Measurements from ENCODE around the gene PLEKHJ1.

The PLEKHJ1 gene

DNA sequence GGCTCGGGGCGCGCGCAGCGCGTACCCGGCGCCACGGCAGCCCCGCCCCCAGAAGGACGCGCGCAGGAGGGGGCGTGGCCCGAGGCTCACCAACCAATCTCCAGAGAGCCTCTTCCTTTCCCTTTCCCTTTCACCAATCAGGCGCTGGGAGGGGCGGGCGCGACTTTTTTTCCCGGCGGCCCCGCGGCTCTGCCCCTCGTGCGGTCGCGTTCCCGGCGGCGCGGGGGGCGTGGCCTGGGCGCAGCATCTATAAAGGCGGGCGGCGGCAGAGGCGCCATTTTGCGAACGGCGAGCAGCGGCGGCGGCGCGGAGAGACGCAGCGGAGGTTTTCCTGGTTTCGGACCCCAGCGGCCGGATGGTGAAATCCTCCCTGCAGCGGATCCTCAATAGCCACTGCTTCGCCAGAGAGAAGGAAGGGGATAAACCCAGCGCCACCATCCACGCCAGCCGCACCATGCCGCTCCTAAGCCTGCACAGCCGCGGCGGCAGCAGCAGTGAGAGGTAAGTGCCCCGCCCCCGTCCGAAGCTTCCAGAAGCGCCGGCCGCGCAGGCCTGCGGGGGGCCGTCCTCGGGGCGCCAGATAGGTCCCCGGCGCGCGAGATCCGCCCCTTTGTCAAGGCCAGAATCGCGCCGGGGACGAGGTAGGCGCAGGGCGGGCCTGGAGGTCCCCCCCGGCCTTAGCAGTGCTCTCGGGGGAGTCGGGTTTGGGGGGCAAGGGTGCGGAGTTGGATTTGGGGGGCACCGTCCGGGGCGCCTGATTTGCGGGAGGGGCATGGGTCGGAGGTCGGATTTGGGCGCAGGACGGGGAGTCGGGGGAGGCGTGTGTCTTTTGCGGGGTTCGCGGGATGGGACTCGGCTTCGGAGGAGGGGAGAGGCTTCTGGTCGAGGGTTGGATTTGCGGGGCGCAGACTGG, 33.4 kb upstream of the PLEKHJ1 start:
- no peak for FAIRE-seq
- peak; percentile 99 for DNase-seq (ENCODE audit: low spot score)

GRCh38 chr19:2268861-2269243, 32.7 kb upstream of the PLEKHJ1 start:
- DNase-seq (ENCODE audit: low spot score) (no peak), FAIRE-seq (no peak)

GRCh38 chr19:2268480-2268830, 32.3 kb upstream of the PLEKHJ1 start:
- FAIRE-seq (no peak), DNase-seq (ENCODE audit: low spot score) (no peak)

GRCh38 chr19:2266183-2266993, 30.3 kb upstream of the PLEKHJ1 start:
- no peak for FAIRE-seq
- DNase-seq (ENCODE audit: low spot score) = peak; percentile 68

GRCh38 chr19:2261438-2262172, 25.5 kb upstream of the PLEKHJ1 start:
- no peak for FAIRE-seq

GRCh38 chr19:2260341-2260805, 24.2 kb upstream of the PLEKHJ1 start:
- DNase-seq (ENCODE audit: low spot score) (no peak), FAIRE-seq (no peak)

More at GRCh38 chr19:2261438-2262172, 25.5 kb upstream of the PLEKHJ1 start:
- no peak for DNase-seq (ENCODE audit: low spot score)

DNA sequence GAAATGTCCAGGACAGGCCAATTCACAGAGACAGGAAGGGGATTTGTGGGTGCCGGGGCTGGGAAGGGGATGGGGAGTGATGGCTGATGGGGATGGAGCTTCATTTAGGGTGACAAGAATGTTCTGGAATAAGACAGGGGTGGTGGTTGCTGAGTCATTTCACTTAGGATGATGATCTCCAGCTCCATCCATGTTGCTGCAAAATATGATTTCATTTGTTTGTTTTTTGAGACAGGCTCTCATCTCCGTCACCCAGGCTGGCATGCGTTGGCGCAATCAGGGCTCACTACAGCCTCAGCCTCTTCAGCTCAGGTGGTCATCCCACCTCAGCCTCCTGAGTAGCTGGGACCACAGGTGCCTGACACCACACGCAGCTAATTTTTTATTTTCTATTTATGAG, 23.2 kb upstream of the PLEKHJ1 start:
- no peak for FAIRE-seq

GRCh38 chr19:2255982-2256685, 20.0 kb upstream of the PLEKHJ1 start, which contains the start of gene JSRP1:
Gene JSRP1, minus strand, starts transcription at chr19:2256417. Its CDS starts 1,103 bp downstream, at chr19:2255314.
- DNase-seq (ENCODE audit: low spot score) (no peak), FAIRE-seq (no peak)

More for the DNA sequence above, 23.2 kb upstream of the PLEKHJ1 start:
- DNase-seq (ENCODE audit: low spot score) = no peak

GRCh38 chr19:2255112-2255845, 19.1 kb upstream of the PLEKHJ1 start:
- FAIRE-seq (no peak), DNase-seq (ENCODE audit: low spot score) (no peak)

DNA sequence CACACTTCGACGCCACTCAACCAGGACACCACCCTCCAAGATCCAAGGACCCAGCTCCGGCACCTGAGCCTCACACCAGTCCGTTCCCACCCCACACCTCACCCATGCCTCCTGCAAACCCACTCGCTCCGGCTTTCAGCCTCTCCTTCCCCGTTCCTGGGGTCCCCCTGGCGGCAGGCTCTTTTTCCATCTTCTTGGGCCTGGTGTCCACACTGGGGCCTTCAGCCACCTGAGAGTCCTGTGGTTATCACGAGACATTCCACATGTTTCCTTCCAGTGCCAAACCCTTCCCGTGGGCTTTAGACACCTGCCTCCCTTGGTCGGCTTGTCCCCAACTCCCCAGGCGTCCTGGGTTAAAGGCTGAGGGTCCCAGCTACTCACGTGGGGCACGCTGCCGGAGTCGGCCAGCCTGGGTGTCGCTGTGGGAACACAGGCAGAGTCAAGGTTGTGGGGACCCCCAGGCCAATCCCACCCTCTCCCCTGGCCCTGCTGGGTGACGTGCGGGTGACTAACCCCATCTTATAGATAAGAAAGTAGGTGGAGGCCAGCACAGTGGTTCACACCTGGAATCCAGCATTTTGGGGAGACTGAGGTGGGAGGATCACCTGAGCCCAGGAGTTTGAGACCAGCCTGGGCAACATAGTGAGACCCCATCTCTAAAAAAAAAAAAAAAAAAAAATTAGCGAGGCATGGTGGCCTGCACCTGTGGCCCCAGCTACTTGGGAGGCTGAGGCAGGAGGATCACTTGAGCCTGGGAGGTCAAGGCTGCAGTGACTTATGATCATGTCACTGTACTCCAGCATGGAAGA, 18.1 kb upstream of the PLEKHJ1 start:
- no peak for FAIRE-seq
- no peak for DNase-seq (ENCODE audit: low spot score)

GRCh38 chr19:2253106-2254063, 17.3 kb upstream of the PLEKHJ1 start:
- FAIRE-seq (no peak), DNase-seq (ENCODE audit: low spot score) (no peak)

DNA sequence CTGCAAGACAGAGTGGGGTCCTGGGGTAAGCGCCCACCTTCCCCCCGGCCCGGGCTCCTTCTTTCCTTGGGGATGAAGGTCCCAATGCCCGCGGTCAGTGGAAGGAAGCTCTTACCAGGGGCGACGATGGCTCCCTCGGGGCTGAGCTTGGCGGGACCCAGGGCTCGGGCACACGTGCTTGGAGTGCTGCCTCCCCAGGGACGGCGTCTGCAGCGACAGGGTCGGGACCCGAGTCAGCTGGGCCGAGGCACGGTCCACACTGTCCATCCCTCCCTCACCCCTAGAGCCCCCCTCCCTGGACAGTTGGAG, 16.6 kb upstream of the PLEKHJ1 start:
- DNase-seq (ENCODE audit: low spot score) (no peak), FAIRE-seq (no peak)

DNA sequence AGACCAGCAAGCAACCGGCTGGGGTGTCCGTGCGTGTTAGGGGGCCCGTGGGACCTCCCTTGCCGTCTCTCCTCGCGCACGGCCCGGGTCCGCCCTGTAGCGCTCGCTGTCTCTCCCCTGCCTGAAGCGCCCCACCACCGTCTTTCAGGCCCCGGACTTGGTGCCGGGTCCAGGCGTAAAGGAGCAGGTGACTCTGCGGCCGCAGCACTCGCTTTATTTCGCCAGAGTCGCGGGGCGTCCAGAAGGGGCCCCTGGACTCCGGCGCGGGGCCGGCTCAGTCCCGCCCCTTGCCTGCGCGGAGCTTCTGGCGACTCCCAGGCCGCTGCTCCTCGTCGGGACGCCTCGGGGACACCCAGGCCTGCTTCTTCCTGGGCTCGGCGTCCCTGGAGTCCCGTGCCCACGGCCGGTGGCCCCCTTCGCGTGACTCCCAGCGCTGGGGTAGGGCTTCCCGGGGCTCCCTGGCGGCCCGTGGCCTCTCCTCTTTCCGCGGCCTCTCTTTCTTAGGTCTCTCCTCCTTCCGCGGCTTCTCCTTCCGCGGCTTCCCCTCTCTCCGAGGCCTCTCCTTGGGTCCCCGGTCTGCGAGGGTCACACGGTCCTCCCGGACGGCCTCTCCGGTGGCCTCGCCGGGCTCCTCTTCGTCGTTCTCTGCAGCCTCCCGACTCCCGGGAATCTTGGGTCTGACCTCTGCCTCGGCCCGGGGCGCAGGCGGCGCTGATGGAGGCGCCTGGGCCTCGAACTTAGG, 16.1 kb upstream of the PLEKHJ1 start:
- DNase-seq (ENCODE audit: low spot score) (no peak), FAIRE-seq (no peak)

GRCh38 chr19:2251106-2252054, 15.3 kb upstream of the PLEKHJ1 start:
- DNase-seq (ENCODE audit: low spot score) = no peak
- FAIRE-seq = no peak

DNA sequence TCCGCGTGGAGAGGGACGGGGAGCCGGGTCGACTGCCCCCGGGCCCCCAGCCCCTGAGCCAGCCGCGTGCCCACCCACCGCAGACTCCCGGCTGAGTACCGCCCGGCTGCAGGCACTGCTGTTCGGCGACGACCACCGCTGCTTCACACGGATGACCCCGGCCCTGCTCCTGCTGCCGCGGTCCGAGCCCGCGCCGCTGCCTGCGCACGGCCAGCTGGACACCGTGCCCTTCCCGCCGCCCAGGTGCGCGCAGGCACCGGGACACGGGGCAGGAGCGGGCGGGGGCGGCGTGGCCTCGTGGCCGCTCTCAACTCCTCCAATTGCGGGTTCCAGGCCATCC, 14.6 kb upstream of the PLEKHJ1 start:
- DNase-seq (ENCODE audit: low spot score) (no peak), FAIRE-seq (no peak)

DNA sequence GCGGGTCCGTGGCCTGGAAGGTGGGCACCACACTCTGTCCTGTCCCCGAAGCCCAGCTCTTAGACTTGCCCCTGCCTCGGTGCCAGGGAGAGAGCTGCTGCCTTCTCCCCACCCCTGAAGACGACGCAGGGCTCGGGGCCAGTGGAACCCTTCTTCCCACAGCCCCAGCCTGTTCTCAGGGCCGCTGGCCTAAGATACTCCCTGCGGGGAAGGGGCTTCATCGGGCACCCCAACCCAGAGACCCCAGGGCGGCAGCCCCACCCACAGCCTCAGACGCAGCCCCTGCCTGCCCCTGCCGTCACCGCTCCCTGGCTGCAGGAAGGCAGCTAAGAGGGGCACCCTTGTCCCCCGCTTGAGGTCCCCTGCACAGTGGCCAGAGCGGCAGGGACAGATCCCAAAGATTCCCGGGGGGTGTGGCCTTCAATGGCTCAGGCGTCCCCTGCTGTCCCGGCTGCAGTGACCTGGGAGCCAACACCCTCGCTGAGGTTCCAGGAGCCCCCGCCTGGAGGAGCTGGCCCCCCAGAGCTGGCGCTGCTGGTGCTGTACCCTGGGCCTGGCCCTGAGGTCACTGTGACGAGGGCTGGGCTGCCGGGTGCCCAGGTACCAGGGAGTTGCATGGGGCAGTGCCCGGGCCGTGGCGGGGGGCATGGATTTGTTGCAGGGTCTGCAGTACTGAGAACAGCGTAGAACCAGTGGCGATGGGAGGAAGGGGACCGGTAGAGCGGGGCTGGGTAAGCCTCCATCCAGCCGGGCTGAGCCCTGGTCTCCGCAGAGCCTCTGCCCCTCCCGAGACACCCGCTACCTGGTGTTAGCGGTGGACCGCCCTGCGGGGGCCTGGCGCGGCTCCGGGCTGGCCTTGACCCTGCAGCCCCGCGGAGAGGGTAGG, 14.0 kb upstream of the PLEKHJ1 start:
- DNase-seq (ENCODE audit: low spot score) = no peak
- no peak for FAIRE-seq

Data from urothelium cell line (cell line).